ENCODE data around the gene OTOP2. TPM values are rescaled to one million over a fixed set of nuclear protein-coding genes. Genes with fewer than 3 reads are reported as not detected.
A peak's percentile ranks its signal among the peaks of the same experiment; 100 is the strongest.
"Not testable (repeated sequence)": the region's sequence is repeated elsewhere in the genome, so short reads cannot be mapped to it uniquely, and the experiment has no call there.

Gene OTOP2
- total RNA-seq, 1 donor from 2014 or later = not detected

- Mint-ChIP-seq H3K4me1 (ENCODE audit: low read depth) (peaks cover 17% of the 10 kb centered on the region), H3K9me3 (no peaks in the 10 kb centered on the region), H3K36me3 (ENCODE audit: low read depth) (no peaks in the 10 kb centered on the region), H3K27ac (peak overlapping the region; percentile 29), H3K27me3 (ENCODE audit: low read depth) (peaks cover 37% of the 10 kb centered on the region), H3K4me3 (ENCODE audit: low read depth) (peak overlapping the region; percentile 76)
- DNase-seq (ENCODE audit: low spot score) = peak; percentile 77
- intact Hi-C loops (cut with micrococcal nuclease) = loop anchor here (2.0 to 10.0 kb wide), 4 partner anchors 31 to 197 kb away; partner anchors contain the start of gene MRPL58
Observed at GRCh38 chr17:74981979-74982662, 58.0 kb downstream of the OTOP2 start.

- H3K4me1 Mint-ChIP-seq (ENCODE audit: low read depth) = peaks cover 19% of the 10 kb centered on the region
- peak overlapping the region; percentile 76 for H3K4me3 Mint-ChIP-seq (ENCODE audit: low read depth)
- intact Hi-C loops (cut with micrococcal nuclease) = loop anchor here (2.0 to 10.0 kb wide), 4 partner anchors 30 to 198 kb away; partner anchors contain the start of gene MRPL58
- H3K36me3 Mint-ChIP-seq (ENCODE audit: low read depth); H3K27ac Mint-ChIP-seq; H3K9me3 Mint-ChIP-seq; DNase-seq (ENCODE audit: low spot score): not testable (repeated sequence)
- peaks cover 38% of the 10 kb centered on the region for H3K27me3 Mint-ChIP-seq (ENCODE audit: low read depth)
Observed at GRCh38 chr17:74982663-74983313, 58.7 kb downstream of the OTOP2 start.

Other genes with a start within 250 kb of the OTOP2 start
- not detected in 2 replicates for gene CD300LF, start 211.3 kb upstream of the OTOP2 start, total RNA-seq
- gene RAB37, start 187.0 kb upstream of the OTOP2 start, total RNA-seq = 9.7 and 12.1 TPM in 2 replicates
- gene NHERF1, start 175.6 kb upstream of the OTOP2 start, total RNA-seq = 129 and 133 TPM in 2 replicates
- 55.3 TPM in 2 replicates for gene NAT9, start 147.9 kb upstream of the OTOP2 start, total RNA-seq
- gene GRIN2C, start 64.4 kb upstream of the OTOP2 start, total RNA-seq = 0.14 and 0.16 TPM in 2 replicates
- 17.8 and 19.7 TPM in 2 replicates for gene FDXR, start 51.3 kb upstream of the OTOP2 start, total RNA-seq
- gene FADS6, start 30.6 kb upstream of the OTOP2 start, total RNA-seq = not detected in 2 replicates
- not detected in 2 replicates for gene USH1G, start 1.0 kb upstream of the OTOP2 start, total RNA-seq
- not detected in 2 replicates for gene OTOP3, start 11.6 kb downstream of the OTOP2 start, total RNA-seq
- 0.07 and 0.37 TPM in 2 replicates for gene HID1, start 48.5 kb downstream of the OTOP2 start, total RNA-seq
- 2.3 and 2.4 TPM in 2 replicates for gene CDR2L, start 63.4 kb downstream of the OTOP2 start, total RNA-seq
- 65.4 and 68.1 TPM in 2 replicates for gene MRPL58, start 88.4 kb downstream of the OTOP2 start, total RNA-seq
- gene ATP5PD, start 122.7 kb downstream of the OTOP2 start, total RNA-seq = 166 and 170 TPM in 2 replicates
- gene KCTD2, start 123.0 kb downstream of the OTOP2 start, total RNA-seq = 18.0 and 20.7 TPM in 2 replicates
- 11.6 and 11.8 TPM in 2 replicates for gene SLC16A5, start 163.7 kb downstream of the OTOP2 start, total RNA-seq
- 9.9 and 10.1 TPM in 2 replicates for gene ARMC7, start 185.7 kb downstream of the OTOP2 start, total RNA-seq
- 72.7 and 86.6 TPM in 2 replicates for gene NT5C, start 207.5 kb downstream of the OTOP2 start, total RNA-seq
- 282 and 290 TPM in 2 replicates for gene JPT1, start 230.2 kb downstream of the OTOP2 start, total RNA-seq

All from activated T-helper 2 cell treated with anti-CD3 and anti-CD28 coated beads, Interferon-gamma antibody, Interleukin-2, Interleukin-4, amounts not matched to agents 10 μg/mL and 5 μg/mL and 100 μg/mL, durations not matched to agents 14 hours and 24 hours and 36 hours (primary cell).